ENCODE measurements around the gene PSMC2.

The PSMC2 gene

DNA sequence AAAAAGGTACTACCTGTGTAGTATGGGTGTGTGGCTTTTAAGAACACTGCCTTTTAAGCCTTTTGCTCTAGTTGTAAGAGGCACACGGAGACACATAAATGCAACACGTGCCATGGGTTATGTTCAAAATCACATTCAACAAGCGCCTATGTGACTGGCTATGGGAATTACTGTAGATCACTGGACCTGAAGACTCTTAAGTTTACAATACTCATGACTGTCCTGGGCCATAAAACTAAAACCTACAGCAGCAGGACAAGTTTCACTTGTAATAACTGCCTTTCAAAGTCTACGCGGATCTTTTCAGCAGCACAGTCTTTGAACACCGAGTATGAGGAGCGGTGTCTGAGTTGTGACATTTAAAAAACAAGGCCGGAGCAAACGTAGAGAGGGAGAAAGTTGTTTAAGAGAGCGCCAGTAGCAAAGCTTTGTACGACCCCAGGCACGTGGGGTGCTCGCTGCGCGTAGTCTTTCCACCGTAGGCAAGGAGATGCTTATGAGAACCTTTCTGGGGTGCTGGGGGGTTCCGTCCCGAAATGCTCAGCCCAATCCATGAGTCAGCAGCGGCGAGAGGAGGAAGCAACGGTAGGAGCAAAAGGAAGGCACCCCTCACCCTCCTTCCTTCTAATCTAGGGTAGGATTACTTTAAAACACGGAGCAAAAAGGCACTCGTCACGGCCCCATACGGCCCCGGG, 3.5 kb upstream of the PSMC2 start:
- H3K4me3 ChIP-seq (ENCODE audit: low read depth, low read length): peak overlapping the region; percentile 93
- DNase-seq (ENCODE audit: low read depth): no peak
- TF ChIP-seq, protein P1, sequence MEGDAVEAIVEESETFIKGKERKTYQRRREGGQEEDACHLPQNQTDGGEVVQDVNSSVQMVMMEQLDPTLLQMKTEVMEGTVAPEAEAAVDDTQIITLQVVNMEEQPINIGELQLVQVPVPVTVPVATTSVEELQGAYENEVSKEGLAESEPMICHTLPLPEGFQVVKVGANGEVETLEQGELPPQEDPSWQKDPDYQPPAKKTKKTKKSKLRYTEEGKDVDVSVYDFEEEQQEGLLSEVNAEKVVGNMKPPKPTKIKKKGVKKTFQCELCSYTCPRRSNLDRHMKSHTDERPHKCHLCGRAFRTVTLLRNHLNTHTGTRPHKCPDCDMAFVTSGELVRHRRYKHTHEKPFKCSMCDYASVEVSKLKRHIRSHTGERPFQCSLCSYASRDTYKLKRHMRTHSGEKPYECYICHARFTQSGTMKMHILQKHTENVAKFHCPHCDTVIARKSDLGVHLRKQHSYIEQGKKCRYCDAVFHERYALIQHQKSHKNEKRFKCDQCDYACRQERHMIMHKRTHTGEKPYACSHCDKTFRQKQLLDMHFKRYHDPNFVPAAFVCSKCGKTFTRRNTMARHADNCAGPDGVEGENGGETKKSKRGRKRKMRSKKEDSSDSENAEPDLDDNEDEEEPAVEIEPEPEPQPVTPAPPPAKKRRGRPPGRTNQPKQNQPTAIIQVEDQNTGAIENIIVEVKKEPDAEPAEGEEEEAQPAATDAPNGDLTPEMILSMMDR (IDR thresholded peaks at IDR 0.05; ENCODE audit: low read depth, low read length, missing control alignments): no peak

DNA sequence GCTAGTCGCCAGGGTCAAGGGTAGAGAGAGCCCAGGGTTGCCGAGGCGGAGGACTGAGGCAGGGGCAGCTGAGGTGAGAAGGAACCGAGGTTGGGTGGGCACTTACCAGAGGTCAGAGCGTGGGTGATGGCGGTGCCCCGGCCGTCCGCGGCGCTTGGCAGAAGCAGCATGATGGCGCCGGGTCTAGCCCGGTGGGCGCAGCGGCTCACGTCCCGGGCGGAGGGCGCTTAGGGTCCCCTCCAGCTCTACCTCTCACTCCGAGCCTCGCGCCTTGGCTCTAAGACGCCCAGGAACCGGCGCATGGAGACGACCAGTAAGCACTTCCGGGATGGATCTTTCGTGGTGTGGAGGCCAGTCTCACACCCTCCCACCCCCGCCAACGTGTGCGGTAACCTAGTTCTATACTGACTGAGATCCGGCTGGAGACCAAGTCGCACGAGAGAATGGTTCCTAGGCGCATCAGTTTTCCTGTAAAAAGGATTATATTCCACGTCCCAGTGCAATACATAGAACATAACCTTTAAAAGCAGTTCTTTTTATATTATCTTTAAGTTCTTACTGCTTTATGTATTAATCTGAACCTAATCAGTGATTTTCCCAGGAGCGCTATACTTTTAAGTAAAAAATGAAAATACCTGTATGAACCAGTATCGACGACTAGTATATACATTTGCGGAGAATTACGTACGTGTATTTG, 2.8 kb upstream of the PSMC2 start, which contains the start of gene DNAJC2:
Gene DNAJC2 (minus strand): TSS at position 315 of the 697 bp plus-strand sequence. CDS start 145 bp downstream, at position 170.
- TF ChIP-seq, protein P1 (IDR thresholded peaks at IDR 0.05; ENCODE audit: low read depth, low read length, missing control alignments): no peak
- H3K4me3 ChIP-seq (ENCODE audit: low read depth, low read length): peak within 1 kb of the TSS; percentile 93

DNA sequence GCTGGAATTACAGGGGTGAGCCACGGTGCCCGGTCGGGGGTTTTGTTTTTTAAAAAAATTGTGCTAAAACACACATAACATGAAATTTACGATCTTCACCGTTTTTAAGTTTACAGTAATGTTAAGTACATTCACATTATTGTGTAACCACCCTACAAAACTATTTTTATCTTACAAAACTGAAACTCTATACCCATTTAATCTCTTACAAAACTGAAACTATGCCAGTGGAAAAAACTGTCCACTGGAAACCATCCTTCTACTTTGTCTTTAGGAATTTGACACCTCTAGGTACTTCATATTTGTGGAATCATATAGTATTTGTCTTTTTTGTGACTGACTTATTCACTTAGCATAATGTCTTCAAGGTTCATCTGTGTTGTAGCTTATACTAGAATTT, 1.0 kb upstream of the PSMC2 start:
- no peak for DNase-seq (ENCODE audit: low read depth)
- TF ChIP-seq, protein P1 (IDR thresholded peaks at IDR 0.05; ENCODE audit: low read depth, low read length, missing control alignments): no peak
- no peak overlapping the region for H3K4me3 ChIP-seq (ENCODE audit: low read depth, low read length)

More for the DNA sequence above, 2.8 kb upstream of the PSMC2 start, which contains the start of gene DNAJC2:
- DNase-seq (ENCODE audit: low read depth): peak; percentile 91

DNA sequence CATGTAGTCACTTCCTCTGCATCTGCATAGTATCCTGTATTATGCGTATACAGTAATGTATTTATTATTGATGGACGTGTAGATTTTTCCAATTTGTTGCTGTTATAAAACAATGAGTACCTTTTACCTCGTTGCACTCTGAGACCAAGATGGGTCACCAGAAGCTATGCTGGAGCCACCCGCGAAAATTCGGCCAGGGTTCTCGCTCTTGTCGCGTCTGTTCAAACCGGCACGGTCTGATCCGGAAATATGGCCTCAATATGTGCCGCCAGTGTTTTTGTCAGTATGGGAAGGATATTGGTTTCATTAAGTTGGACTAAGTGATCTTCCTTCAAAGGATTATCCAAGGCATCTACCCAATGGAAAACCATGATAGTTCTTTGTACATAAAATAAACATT, 1.0 kb downstream of the PSMC2 start:
- TF ChIP-seq, protein P1 (IDR thresholded peaks at IDR 0.05; ENCODE audit: low read depth, low read length, missing control alignments): no peak
- DNase-seq (ENCODE audit: low read depth): no peak

DNA sequence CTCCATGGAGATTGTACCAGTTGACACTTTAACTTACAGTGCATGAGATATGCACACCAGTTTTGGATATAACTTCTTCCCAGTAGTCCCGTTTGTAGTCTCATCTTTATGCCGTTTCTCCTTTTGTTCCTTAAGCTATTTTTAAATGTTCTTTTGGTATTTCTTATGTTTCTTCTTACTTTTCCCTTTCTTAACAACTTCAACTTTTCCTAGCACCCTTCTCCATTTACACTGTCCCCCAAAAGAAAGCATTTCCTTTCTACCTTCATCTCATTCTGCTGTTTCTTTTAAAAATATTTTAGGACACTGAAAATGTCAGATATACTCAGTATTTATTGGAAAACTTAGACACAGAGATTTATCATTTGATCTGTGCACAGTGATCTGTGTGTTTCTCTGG, 1.5 kb downstream of the PSMC2 start:
- TF ChIP-seq, protein P1 (IDR thresholded peaks at IDR 0.05; ENCODE audit: low read depth, low read length, missing control alignments): no peak

More for the DNA sequence above, 1.0 kb downstream of the PSMC2 start:
- peak overlapping the region; percentile 78 for H3K4me3 ChIP-seq (ENCODE audit: low read depth, low read length)

DNA sequence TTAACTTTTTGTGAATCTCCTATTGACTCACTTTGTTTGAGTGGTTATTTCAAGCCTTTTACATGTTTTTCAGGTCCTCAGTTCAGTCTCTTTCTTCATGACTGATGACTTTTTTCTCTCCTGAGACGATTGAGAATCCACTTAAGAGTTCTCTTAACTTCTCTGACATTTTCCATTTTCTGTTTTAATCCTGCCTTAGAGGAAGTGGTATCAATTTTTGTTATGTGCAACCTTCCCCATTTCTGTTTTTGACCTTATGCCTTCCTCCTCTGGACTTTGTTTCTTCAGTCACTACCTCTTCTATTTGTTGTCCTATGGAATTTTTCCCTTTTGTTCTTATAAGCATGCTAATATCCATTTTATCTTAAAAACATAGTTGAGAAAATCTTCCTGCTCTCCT, 2.4 kb downstream of the PSMC2 start:
- TF ChIP-seq, protein P1 (IDR thresholded peaks at IDR 0.05; ENCODE audit: low read depth, low read length, missing control alignments): no peak
- H3K4me3 ChIP-seq (ENCODE audit: low read depth, low read length): peak overlapping the region; percentile 78
- no peak for DNase-seq (ENCODE audit: low read depth)

More for the DNA sequence above, 1.5 kb downstream of the PSMC2 start:
- no peak for DNase-seq (ENCODE audit: low read depth)
- H3K4me3 ChIP-seq (ENCODE audit: low read depth, low read length): peak overlapping the region; percentile 78
